ENCODE data around the gene CLEC4F.

CLEC4F gene

DNA sequence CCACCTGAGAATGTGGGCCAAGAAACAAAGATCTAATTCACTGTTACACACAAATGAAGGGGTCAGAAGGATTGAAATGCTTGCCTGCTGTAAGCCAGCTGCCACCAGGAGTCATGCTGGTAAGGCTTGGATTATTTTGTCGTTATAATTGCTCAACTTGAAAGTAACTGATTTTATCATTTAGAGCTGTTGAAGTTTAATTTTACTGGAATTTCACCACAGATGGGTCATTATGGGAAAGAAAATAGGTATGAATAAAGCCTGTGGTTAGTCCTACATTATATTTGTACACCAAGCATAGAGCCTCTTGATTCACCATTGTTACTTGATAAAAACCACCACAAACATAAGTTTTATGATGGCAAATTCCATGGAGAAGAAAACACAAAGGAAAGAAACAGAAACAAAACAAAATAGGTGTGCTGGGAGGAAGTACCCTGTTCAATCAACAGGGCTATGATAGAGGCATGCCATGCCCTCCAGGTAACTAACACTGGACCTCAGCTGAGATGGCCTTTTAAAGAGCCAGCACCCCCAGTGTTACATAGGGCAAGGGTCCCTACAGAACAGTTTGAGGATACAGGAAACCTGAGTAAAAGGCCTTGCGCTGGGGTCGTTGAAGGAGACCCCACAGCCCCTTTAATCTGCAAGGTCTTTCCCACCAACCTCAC is 3.0 kb downstream of the CLEC4F start:
- TF ChIP-seq, protein P1, sequence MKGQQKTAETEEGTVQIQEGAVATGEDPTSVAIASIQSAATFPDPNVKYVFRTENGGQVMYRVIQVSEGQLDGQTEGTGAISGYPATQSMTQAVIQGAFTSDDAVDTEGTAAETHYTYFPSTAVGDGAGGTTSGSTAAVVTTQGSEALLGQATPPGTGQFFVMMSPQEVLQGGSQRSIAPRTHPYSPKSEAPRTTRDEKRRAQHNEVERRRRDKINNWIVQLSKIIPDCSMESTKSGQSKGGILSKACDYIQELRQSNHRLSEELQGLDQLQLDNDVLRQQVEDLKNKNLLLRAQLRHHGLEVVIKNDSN (IDR thresholded peaks at IDR 0.05): no peak
- no peak for TF ChIP-seq RAD21 (IDR thresholded peaks at IDR 0.05; ENCODE audit: low read depth)
- TF ChIP-seq, protein P2, sequence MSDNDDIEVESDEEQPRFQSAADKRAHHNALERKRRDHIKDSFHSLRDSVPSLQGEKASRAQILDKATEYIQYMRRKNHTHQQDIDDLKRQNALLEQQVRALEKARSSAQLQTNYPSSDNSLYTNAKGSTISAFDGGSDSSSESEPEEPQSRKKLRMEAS (IDR thresholded peaks at IDR 0.05): no peak
- no peak for TF ChIP-seq EGR1 (IDR thresholded peaks at IDR 0.05)
- TF ChIP-seq NFIC (IDR thresholded peaks at IDR 0.05): no peak
- no peak for TF ChIP-seq TAF1 (IDR thresholded peaks at IDR 0.05; ENCODE audit: low read depth)
- TF ChIP-seq TEAD4 (IDR thresholded peaks at IDR 0.05): no peak
- no peak for TF ChIP-seq FOXM1 (IDR thresholded peaks at IDR 0.05; ENCODE audit: borderline replicate concordance, low read depth)
- TF ChIP-seq CREB1 (IDR thresholded peaks at IDR 0.05; ENCODE audit: low read depth): no peak
- no peak for TF ChIP-seq ZBTB7A (IDR thresholded peaks at IDR 0.05; ENCODE audit: low read depth)
- no peak for TF ChIP-seq CEBPB (IDR thresholded peaks at IDR 0.05)
- TF ChIP-seq TCF12 (IDR thresholded peaks at IDR 0.05; ENCODE audit: low read depth): no peak
- TF ChIP-seq, protein P3, sequence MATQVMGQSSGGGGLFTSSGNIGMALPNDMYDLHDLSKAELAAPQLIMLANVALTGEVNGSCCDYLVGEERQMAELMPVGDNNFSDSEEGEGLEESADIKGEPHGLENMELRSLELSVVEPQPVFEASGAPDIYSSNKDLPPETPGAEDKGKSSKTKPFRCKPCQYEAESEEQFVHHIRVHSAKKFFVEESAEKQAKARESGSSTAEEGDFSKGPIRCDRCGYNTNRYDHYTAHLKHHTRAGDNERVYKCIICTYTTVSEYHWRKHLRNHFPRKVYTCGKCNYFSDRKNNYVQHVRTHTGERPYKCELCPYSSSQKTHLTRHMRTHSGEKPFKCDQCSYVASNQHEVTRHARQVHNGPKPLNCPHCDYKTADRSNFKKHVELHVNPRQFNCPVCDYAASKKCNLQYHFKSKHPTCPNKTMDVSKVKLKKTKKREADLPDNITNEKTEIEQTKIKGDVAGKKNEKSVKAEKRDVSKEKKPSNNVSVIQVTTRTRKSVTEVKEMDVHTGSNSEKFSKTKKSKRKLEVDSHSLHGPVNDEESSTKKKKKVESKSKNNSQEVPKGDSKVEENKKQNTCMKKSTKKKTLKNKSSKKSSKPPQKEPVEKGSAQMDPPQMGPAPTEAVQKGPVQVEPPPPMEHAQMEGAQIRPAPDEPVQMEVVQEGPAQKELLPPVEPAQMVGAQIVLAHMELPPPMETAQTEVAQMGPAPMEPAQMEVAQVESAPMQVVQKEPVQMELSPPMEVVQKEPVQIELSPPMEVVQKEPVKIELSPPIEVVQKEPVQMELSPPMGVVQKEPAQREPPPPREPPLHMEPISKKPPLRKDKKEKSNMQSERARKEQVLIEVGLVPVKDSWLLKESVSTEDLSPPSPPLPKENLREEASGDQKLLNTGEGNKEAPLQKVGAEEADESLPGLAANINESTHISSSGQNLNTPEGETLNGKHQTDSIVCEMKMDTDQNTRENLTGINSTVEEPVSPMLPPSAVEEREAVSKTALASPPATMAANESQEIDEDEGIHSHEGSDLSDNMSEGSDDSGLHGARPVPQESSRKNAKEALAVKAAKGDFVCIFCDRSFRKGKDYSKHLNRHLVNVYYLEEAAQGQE (IDR thresholded peaks at IDR 0.05; ENCODE audit: low read depth): no peak
- TF ChIP-seq YY1 (IDR thresholded peaks at IDR 0.05; ENCODE audit: low read depth): no peak
- TF ChIP-seq EP300 (IDR thresholded peaks at IDR 0.05; ENCODE audit: borderline replicate concordance): no peak

DNA sequence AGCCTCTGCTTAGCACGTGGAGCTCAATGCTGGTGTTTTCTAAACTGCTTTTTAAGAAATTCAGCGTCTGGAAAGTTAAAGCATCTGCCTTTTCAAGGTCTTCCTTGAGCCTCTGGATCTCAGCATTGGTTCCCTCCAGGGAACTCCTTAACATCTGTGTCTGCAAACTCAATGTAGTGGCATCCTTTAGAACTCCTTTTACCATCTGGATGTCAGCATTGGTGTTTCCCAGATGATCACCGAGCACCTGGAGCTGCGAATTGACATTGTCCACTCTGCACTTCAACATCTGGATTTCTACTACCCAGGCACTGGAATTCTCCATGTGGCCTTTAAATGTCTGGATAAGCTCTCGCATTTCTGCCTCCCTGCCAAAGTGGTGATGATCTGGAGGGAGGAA is 3.7 kb downstream of the CLEC4F start:
- no peak for TF ChIP-seq ZBTB7A (IDR thresholded peaks at IDR 0.05; ENCODE audit: low read depth)
- no peak for TF ChIP-seq TAF1 (IDR thresholded peaks at IDR 0.05; ENCODE audit: low read depth)
- TF ChIP-seq EP300 (IDR thresholded peaks at IDR 0.05; ENCODE audit: borderline replicate concordance): no peak
- TF ChIP-seq, protein P1 (IDR thresholded peaks at IDR 0.05): no peak
- TF ChIP-seq EGR1 (IDR thresholded peaks at IDR 0.05): no peak
- TF ChIP-seq CEBPB (IDR thresholded peaks at IDR 0.05): no peak
- no peak for TF ChIP-seq TEAD4 (IDR thresholded peaks at IDR 0.05)

DNA sequence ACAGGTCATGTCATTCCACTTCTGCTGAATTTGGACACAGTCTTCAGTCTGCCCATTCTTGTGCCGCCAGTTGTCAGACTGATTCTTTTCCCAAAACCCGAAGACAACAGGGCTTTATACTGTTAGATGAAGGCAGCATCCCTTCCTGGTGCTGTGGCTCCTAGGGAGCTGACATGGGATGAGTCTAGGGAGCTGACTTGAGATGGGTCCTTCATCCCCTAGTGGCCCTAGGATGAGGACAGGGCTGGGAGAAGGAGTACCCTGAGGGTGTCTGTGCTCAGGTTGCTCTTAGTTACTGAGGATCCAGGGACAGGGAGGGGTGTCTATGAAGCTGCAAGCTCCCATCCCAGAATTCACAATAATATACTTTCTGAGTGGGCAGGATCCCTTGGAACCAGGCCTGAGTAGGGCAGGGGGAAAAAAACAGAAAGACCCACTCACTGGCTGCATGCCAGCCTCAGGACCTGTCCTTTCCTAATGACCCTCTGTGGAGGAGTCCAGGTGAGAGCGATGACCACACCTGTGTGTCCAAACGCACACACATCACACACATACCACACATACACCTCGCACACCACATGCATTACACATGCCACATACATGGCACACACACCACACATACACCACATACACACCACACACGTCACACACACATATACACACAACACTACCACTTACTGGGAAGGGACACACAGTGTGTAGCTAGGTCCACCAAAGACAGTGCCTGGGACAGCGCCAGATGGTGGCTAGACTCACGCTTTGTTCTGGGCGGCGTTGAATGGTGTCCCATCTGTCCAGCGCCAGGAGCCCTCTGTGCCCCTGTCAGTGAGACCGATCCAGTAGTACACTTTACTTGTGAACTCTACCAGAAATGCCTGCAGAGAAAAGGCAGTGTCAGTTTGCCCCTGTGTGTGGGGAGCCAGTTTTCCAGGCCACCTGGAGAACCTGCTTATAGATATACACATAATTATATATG is 11.1 kb downstream of the CLEC4F start:
- no peak for TF ChIP-seq NFIC (IDR thresholded peaks at IDR 0.05)
- TF ChIP-seq, protein P1 (IDR thresholded peaks at IDR 0.05): no peak
- no peak for TF ChIP-seq TEAD4 (IDR thresholded peaks at IDR 0.05)
- TF ChIP-seq, protein P3 (IDR thresholded peaks at IDR 0.05; ENCODE audit: low read depth): no peak
- no peak for TF ChIP-seq YY1 (IDR thresholded peaks at IDR 0.05; ENCODE audit: low read depth)
- TF ChIP-seq ZBTB7A (IDR thresholded peaks at IDR 0.05; ENCODE audit: low read depth): no peak
- no peak for TF ChIP-seq RAD21 (IDR thresholded peaks at IDR 0.05; ENCODE audit: low read depth)
- TF ChIP-seq CEBPB (IDR thresholded peaks at IDR 0.05): no peak
- no peak for TF ChIP-seq CREB1 (IDR thresholded peaks at IDR 0.05; ENCODE audit: low read depth)
- TF ChIP-seq, protein P2 (IDR thresholded peaks at IDR 0.05): no peak
- no peak for TF ChIP-seq EP300 (IDR thresholded peaks at IDR 0.05; ENCODE audit: borderline replicate concordance)
- TF ChIP-seq TCF12 (IDR thresholded peaks at IDR 0.05; ENCODE audit: low read depth): no peak
- no peak for TF ChIP-seq TAF1 (IDR thresholded peaks at IDR 0.05; ENCODE audit: low read depth)
- no peak for TF ChIP-seq FOXM1 (IDR thresholded peaks at IDR 0.05; ENCODE audit: borderline replicate concordance, low read depth)

DNA sequence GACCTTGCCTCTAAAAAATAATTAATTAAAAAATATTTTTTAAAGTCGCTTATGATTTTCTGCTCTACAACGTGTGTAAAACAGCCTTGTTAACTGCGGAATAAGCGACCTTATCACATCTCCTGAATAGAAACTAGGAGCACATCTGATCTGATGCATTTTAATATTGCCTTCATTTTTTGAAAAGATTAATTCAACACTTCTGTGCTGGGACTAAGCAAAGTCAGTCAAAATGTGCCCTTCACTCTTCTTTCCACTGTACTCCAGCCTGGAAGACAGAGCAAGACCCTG is 12.6 kb downstream of the CLEC4F start:
- TF ChIP-seq, protein P1 (IDR thresholded peaks at IDR 0.05): no peak
- no peak for TF ChIP-seq TAF1 (IDR thresholded peaks at IDR 0.05; ENCODE audit: low read depth)
- no peak for TF ChIP-seq ZBTB7A (IDR thresholded peaks at IDR 0.05; ENCODE audit: low read depth)
- TF ChIP-seq FOXM1 (IDR thresholded peaks at IDR 0.05; ENCODE audit: borderline replicate concordance, low read depth): no peak
- TF ChIP-seq EP300 (IDR thresholded peaks at IDR 0.05; ENCODE audit: borderline replicate concordance): no peak
- no peak for TF ChIP-seq CEBPB (IDR thresholded peaks at IDR 0.05)
- TF ChIP-seq YY1 (IDR thresholded peaks at IDR 0.05; ENCODE audit: low read depth): no peak
- TF ChIP-seq, protein P3 (IDR thresholded peaks at IDR 0.05; ENCODE audit: low read depth): no peak
- TF ChIP-seq TCF12 (IDR thresholded peaks at IDR 0.05; ENCODE audit: low read depth): no peak
- no peak for TF ChIP-seq TEAD4 (IDR thresholded peaks at IDR 0.05)
- TF ChIP-seq CREB1 (IDR thresholded peaks at IDR 0.05; ENCODE audit: low read depth): no peak
- no peak for TF ChIP-seq RAD21 (IDR thresholded peaks at IDR 0.05; ENCODE audit: low read depth)
- no peak for TF ChIP-seq EGR1 (IDR thresholded peaks at IDR 0.05)
- TF ChIP-seq, protein P2 (IDR thresholded peaks at IDR 0.05): no peak
- no peak for TF ChIP-seq NFIC (IDR thresholded peaks at IDR 0.05)
